Measurements from ENCODE around the gene CSRP3.
"Not testable (repeated sequence)": the region's sequence is repeated elsewhere in the genome, so short reads cannot be mapped to it uniquely, and the experiment has no call there.

CSRP3 gene

DNA sequence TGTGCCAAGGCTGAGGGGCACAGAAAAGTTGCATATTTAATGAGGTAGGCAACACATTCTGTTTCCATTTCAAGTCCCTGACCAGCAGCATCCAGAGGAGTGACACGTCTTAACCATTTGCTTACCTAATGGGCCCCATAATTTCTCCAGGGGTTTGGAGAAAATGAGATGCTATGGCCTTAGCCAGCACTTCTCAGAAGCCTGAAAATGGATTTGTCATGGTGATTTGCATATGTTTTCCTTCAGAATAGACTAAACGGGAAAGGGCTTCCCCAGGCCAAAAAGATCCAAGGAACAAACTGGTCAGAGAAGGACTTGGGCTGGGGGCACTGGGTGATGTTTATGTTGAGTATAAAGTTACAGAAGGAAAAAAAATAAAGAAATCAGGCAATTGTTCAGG, 16.7 kb downstream of the CSRP3 start:
- DNase-seq = no peak

GRCh38 chr11:19183646-19184045, 18.1 kb downstream of the CSRP3 start:
- no peak for DNase-seq

- no peak for DNase-seq
Measured at GRCh38 chr11:19181531-19182261, 20.1 kb downstream of the CSRP3 start.

GRCh38 chr11:19176629-19177186, 25.1 kb downstream of the CSRP3 start:
- DNase-seq = no peak

DNA sequence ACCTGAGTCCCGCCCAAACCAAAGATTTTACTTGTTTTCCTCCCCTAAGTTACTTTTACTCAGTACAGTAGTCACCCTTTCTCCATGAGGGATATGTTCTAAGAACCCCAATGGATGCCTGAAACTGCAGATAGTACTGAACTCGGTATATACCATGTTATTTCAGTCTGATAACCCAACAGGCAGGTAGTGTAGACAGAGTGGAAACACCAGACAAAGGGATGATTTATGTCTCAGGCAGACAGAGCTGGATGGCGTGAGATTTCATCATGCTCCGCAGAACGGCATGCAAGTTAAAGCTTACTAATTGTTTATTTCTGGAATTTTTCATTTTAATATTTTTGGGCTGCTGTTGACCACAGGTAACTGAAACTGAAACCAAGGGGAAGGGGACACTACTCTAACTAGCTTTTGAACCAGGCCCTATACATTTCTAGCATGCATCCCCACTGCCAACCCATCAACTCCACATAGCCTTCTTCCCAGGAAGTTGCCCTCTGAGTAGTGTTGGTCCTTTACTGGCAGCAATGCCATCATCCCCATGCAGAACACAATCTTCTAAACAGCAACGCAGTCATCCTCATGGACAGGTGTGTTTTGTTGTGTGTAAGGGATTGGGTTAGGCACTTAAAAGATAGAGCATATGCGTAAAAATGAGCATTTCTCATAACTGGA, 27.7 kb downstream of the CSRP3 start:
- no peak for DNase-seq

DNA sequence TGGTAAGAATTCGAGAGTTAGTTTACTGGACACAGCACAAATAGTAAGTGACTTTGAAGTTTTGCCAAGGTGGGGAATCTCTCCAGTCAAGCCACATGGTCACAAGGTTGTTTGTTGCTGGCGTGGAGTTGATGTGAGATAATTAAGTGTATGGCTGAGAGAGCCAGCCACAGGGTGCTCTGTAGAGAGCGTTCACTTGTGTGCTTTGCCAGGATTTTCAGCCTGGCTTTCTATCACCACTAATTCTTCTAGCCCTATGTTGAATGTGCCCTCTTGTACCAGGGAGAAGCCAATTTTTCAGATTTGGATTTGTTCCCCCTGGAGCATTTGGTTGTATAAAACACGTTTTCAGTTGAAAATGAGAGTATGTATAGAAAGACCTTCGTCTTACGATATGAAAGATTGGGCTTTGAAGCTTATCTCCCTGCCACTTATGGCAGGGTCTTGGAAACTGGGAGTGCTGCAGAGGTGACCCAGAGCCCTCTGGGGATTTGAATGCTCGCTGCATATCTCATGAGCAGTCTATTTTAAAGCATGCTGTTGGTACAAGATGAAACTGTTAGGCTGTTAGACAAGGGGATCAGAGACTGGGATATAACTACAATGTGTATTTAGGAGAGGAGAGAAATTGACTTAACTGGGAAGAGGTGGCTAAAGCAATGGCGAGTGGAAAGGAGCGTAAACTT, 28.6 kb downstream of the CSRP3 start:
- no peak for DNase-seq

GRCh38 chr11:19168090-19168489, 33.7 kb downstream of the CSRP3 start:
- DNase-seq = no peak

DNA sequence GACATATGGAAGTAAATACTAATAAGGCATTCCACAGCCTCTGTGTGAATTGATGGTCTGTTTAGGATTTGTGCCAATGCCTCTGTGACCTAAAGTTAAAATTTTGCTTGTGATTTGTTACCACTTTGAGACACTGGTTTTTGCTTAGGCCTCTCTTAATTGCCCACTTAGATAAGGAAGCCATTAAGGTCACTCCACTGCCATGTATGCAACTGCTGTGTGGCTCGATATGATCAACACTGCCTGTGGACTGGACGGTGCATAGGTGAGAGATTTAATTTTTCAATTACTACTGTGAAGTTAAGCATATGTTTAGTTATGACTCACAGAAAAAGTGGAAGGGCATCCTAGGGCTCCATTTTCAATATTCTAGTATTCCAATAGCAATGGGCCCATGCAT, 36.9 kb downstream of the CSRP3 start:
- no peak for DNase-seq

- DNase-seq = no peak
Measured at GRCh38 chr11:19164230-19164855, 37.4 kb downstream of the CSRP3 start.

DNA sequence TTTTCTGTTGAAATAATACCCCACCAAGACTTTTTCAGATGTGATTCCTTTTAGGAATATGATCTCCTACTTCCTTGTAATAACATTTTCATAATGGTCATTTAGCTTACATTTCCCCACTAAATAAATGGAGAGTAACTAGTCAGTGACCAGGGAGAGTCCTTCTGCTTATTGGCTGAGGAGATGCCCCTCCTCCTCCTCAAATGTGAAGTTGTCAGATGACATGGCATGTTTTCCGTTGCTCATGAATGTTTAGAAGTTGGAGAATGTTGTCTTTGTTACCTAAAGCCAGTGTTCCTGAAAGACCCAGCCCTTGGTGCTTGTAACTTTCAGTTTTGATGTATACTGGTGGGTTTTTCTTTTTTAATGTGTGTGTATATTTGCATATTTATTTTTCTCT, 38.2 kb downstream of the CSRP3 start:
- DNase-seq = no peak

DNA sequence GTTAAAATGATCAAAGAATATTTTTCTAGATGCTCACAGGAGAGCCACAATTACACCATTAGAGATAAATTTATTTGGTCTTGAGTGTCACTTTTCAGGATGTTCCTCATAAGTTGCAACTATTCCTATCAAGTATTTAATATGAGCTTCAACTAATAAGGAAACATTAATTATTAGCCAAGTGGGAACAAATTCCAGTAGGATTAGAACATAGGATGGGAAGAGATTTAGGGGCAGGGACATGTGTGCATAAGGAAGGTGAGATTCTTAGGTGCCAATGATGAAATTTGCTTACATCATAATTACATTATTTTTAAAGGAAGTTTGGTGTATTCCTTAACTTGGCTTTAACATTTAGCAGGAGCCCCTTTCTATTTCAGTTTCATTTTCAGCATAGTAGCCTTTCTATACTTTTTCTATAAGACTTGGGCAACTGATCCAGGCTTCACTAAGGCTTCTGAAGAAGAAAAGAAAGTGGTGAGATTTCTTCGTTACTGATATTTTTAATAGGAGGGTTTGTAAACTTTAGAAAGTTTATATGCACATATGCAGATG, 38.8 kb downstream of the CSRP3 start:
- no peak for DNase-seq

GRCh38 chr11:19161651-19162050, 40.1 kb downstream of the CSRP3 start:
- no peak for DNase-seq

- DNase-seq = no peak
Measured at GRCh38 chr11:19160847-19161246, 40.9 kb downstream of the CSRP3 start.

GRCh38 chr11:19156892-19157291, 44.9 kb downstream of the CSRP3 start:
- no peak for DNase-seq

DNA sequence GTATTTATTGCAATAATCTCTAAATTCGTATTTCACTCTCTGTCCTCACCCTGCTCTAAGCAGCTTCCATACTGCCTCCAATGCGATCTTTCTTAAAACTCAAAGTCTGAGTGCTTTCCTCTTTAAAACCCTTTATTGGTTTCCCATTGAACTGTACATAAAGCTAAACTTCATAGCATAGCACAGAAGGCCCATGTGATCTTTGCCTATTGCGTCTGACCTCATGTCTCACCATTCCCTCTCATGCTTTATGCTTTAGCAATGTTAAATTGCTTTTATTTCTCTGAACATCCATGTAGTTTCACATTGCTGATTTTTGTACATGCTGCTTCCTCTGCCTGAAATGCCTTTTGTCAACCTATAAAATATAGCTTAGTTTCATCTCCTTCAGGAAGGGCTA, 56.5 kb downstream of the CSRP3 start:
- DNase-seq = no peak

GRCh38 chr11:19136884-19137283, 64.9 kb downstream of the CSRP3 start:
- DNase-seq = not testable (repeated sequence)

GRCh38 chr11:19134004-19134403, 67.8 kb downstream of the CSRP3 start:
- DNase-seq = no peak
